ENCODE data around the gene SLA2. TPM values are rescaled to one million over a fixed set of nuclear protein-coding genes. Genes with fewer than 3 reads are reported as not detected.

The SLA2 gene
- total RNA-seq, 2 donors from 2014 or later, result 0.44 to 0.68 TPM

DNA sequence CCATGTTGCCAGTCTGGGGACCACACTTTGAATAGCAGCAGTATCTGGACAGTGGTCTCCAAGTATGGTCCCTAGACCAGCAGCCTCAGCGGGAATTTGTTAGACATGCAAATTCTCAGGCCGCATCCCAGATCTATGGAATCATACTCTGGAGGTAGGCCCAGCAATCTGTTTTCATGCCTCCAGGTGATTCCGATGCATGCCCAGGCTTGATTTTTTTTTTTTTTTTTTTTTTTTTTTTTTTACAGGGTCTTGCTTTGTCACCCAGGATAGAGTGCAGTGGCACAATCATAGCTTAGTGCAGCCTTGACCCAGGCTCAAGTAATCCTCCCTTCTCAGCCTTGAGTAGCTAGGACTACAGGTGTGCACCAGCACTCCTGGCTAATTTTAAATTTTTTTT lies 682 bp upstream of the SLA2 start:
- H3K4me3 Mint-ChIP-seq, result no peak overlapping the region
- TF ChIP-seq, protein P1, sequence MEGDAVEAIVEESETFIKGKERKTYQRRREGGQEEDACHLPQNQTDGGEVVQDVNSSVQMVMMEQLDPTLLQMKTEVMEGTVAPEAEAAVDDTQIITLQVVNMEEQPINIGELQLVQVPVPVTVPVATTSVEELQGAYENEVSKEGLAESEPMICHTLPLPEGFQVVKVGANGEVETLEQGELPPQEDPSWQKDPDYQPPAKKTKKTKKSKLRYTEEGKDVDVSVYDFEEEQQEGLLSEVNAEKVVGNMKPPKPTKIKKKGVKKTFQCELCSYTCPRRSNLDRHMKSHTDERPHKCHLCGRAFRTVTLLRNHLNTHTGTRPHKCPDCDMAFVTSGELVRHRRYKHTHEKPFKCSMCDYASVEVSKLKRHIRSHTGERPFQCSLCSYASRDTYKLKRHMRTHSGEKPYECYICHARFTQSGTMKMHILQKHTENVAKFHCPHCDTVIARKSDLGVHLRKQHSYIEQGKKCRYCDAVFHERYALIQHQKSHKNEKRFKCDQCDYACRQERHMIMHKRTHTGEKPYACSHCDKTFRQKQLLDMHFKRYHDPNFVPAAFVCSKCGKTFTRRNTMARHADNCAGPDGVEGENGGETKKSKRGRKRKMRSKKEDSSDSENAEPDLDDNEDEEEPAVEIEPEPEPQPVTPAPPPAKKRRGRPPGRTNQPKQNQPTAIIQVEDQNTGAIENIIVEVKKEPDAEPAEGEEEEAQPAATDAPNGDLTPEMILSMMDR (conservative IDR thresholded peaks at IDR 0.05), result no peak
- Histone ChIP-seq H3K9ac (ENCODE audit: extremely low read depth, low read length, poor library complexity, severe bottlenecking) (no peak overlapping the region), H3K4me3 (ENCODE audit: low read length) (no peak overlapping the region), H3K27me3 (ENCODE audit: control insufficient read depth, insufficient read depth, low read length, poor library complexity, severe bottlenecking) (no peaks in the 10 kb centered on the region), H3K36me3 (ENCODE audit: control insufficient read depth, insufficient read depth, low read length) (no peaks in the 10 kb centered on the region), H3K4me1 (ENCODE audit: control insufficient read depth, insufficient read depth, low read length) (peaks cover 13% of the 10 kb centered on the region), H3K27ac (ENCODE audit: low read depth, low read length) (no peak overlapping the region), H3K9me3 (ENCODE audit: control insufficient read depth, low read length) (no peaks in the 10 kb centered on the region)
- peak overlapping the region; percentile 65 for H3K27ac Mint-ChIP-seq
- H3K4me1 Mint-ChIP-seq, result peaks cover 42% of the 10 kb centered on the region
- no peak for DNase-seq
- no peaks in the 10 kb centered on the region for H3K27me3 Mint-ChIP-seq (ENCODE audit: insufficient read depth)
- H3K36me3 Mint-ChIP-seq (ENCODE audit: low read depth), result peaks cover 6% of the 10 kb centered on the region
- 90 to 91% methylated on average over 3 of the region's 3 CpGs for WGBS, 2 experiments (ENCODE audit: insufficient coverage in 1 of 2, insufficient read length in 1 of 2)
- H3K9me3 Mint-ChIP-seq, result no peaks in the 10 kb centered on the region

- no peaks in the 10 kb centered on the region for H3K9me3 Mint-ChIP-seq
- no peaks in the 10 kb centered on the region for H3K36me3 Mint-ChIP-seq (ENCODE audit: low read depth)
- Histone ChIP-seq H3K27me3 (ENCODE audit: control insufficient read depth, insufficient read depth, low read length, poor library complexity, severe bottlenecking) (no peaks in the 10 kb centered on the region), H3K27ac (ENCODE audit: low read depth, low read length) (no peak overlapping the region), H3K9ac (ENCODE audit: extremely low read depth, low read length, poor library complexity, severe bottlenecking) (no peak overlapping the region), H3K9me3 (ENCODE audit: control insufficient read depth, low read length) (no peaks in the 10 kb centered on the region), H3K36me3 (ENCODE audit: control insufficient read depth, insufficient read depth, low read length) (no peaks in the 10 kb centered on the region), H3K4me3 (ENCODE audit: low read length) (no peak overlapping the region), H3K4me1 (ENCODE audit: control insufficient read depth, insufficient read depth, low read length) (peaks cover 13% of the 10 kb centered on the region)
- TF ChIP-seq, protein P1 (conservative IDR thresholded peaks at IDR 0.05), result no peak
- peaks cover 46% of the 10 kb centered on the region for H3K4me1 Mint-ChIP-seq
- DNase-seq, result no peak
- no peak overlapping the region for H3K4me3 Mint-ChIP-seq
- H3K27me3 Mint-ChIP-seq (ENCODE audit: insufficient read depth), result no peaks in the 10 kb centered on the region
- 92 to 100% methylated on average over 7 of the region's 7 CpGs for WGBS, 2 experiments (ENCODE audit: insufficient coverage in 1 of 2, insufficient read length in 1 of 2)
- peak overlapping the region; percentile 26 for H3K27ac Mint-ChIP-seq
Observed at GRCh38 chr20:36645353-36645752, 643 bp downstream of the SLA2 start.

- no peaks in the 10 kb centered on the region for H3K36me3 ChIP-seq (ENCODE audit: control insufficient read depth, insufficient read depth, low read length)
- 94 to 95% methylated on average over 4 to 7 of the region's 7 CpGs for WGBS, 2 experiments (ENCODE audit: insufficient coverage in 1 of 2, insufficient read length in 1 of 2)
- no peak overlapping the region for H3K4me3 ChIP-seq (ENCODE audit: low read length)
- peaks cover 13% of the 10 kb centered on the region for H3K4me1 ChIP-seq (ENCODE audit: control insufficient read depth, insufficient read depth, low read length)
- H3K9me3 Mint-ChIP-seq, result no peaks in the 10 kb centered on the region
- no peak overlapping the region for H3K4me3 Mint-ChIP-seq
- no peaks in the 10 kb centered on the region for H3K9me3 ChIP-seq (ENCODE audit: control insufficient read depth, low read length)
- no peaks in the 10 kb centered on the region for H3K36me3 Mint-ChIP-seq (ENCODE audit: low read depth)
- no peaks in the 10 kb centered on the region for H3K27me3 ChIP-seq (ENCODE audit: control insufficient read depth, insufficient read depth, low read length, poor library complexity, severe bottlenecking)
- H3K4me1 Mint-ChIP-seq, result peaks cover 46% of the 10 kb centered on the region
- no peak overlapping the region for H3K27ac Mint-ChIP-seq
- H3K9ac ChIP-seq (ENCODE audit: extremely low read depth, low read length, poor library complexity, severe bottlenecking), result no peak overlapping the region
- H3K27ac ChIP-seq (ENCODE audit: low read depth, low read length), result no peak overlapping the region
- TF ChIP-seq, protein P1 (conservative IDR thresholded peaks at IDR 0.05), result no peak
- H3K27me3 Mint-ChIP-seq (ENCODE audit: insufficient read depth), result no peaks in the 10 kb centered on the region
- DNase-seq, result no peak
Observed at GRCh38 chr20:36644706-36645095, 1.3 kb downstream of the SLA2 start.

Data from endodermal cell (in vitro differentiated cells).